Upper lobe of right lung (tissue), 1 donor: ENCODE data around the gene ZDHHC1. TPM values are rescaled to one million over a fixed set of nuclear protein-coding genes. Genes with fewer than 3 reads are reported as not detected.

ENCODE experiments used
- ATAC-seq: fragments of 200-7000 bp; cut with Tn5 transposase; one replicate; pipeline ENCODE4 v1.9.1; 2020; ENCODE audit warnings: mild to moderate bottlenecking, moderate library complexity
- DNase-seq: peaks from one replicate; pipeline ENCODE4 v3.0.0-alpha.2; 2020
- H3K27ac ChIP-seq: fragments of 200-600 bp; one replicate; pipeline ENCODE4 v1.8.0; 2022
- H3K27me3 ChIP-seq: fragments of 200-600 bp; one replicate; pipeline ENCODE4 v1.8.0; 2022; ENCODE audit warnings: mild to moderate bottlenecking
- H3K36me3 ChIP-seq: fragments of 200-600 bp; one replicate; pipeline ENCODE4 v1.8.0; 2022
- H3K4me1 ChIP-seq: fragments of 200-600 bp; one replicate; pipeline ENCODE4 v1.8.0; 2022
- H3K4me3 ChIP-seq: fragments of 200-600 bp; one replicate; pipeline ENCODE4 v1.8.0; 2022; ENCODE audit warnings: mild to moderate bottlenecking
- H3K9me3 ChIP-seq: fragments of 200-600 bp; one replicate; pipeline ENCODE4 v1.8.0; 2022
- intact Hi-C: fragments of 100-400 bp; cut with DNase I; formaldehyde crosslinking; loops from one replicate; pipeline ENCODE4 v1.11.0; 2022
- total RNA-seq: library from RNA; stranded (reverse); fragmentation: NEBNext Ultra II Directional; extraction: Animal tissue kit (Norgen Biotek cat#: 25700); gene quantifications from one replicate; pipeline ENCODE4 v1.2.1, GENCODE V29; 2021
- TF ChIP-seq, protein P1 (sequence below): fragments of 200-600 bp; IDR thresholded peaks from one replicate; pipeline ENCODE4 v1.8.0; 2022; ENCODE audit warnings: antibody characterized with exemption
- donor health status: DM: no; HTN: yes; CAD: no; lungs with severe emphysema.

The ZDHHC1 gene
- total RNA-seq, 1 donor from 2014 or later = 11.1 TPM

DNA sequence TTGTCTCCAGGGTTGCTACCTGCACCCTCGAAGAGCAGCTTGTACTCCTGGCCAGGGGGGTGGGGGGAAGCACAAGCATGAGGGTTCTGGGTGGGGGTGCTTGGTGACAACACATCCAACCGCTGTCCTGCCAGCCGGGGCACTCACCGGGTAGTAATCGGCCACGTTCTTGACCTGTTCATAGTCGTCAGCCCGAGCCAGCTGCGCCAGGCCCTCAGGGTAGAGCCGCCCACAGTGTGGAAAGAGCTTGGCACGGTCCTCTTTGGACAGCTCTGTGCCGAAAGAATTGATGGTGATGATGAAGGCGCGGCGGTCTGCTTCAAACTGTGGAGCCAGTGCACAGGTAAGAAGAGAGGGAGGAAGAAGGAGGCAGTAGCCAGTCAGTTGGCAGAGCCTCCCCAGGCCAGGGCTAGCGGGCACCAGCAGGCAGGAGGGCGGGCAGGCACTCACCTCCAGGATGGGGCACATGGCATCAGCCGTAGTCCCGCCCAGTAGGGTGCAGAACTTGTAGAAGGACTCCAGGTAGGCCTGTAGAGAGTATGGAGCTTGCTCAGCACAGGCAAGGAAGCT lies 22.6 kb upstream of the ZDHHC1 start:
- intact Hi-C loops = no loop called here
- Histone ChIP-seq H3K4me3 (no peak overlapping the region), H3K27me3 (no peaks in the 10 kb centered on the region), H3K9me3 (no peaks in the 10 kb centered on the region), H3K4me1 (peaks cover 26% of the 10 kb centered on the region), H3K36me3 (peaks cover 63% of the 10 kb centered on the region), H3K27ac (no peak overlapping the region)
- TF ChIP-seq, protein P1, sequence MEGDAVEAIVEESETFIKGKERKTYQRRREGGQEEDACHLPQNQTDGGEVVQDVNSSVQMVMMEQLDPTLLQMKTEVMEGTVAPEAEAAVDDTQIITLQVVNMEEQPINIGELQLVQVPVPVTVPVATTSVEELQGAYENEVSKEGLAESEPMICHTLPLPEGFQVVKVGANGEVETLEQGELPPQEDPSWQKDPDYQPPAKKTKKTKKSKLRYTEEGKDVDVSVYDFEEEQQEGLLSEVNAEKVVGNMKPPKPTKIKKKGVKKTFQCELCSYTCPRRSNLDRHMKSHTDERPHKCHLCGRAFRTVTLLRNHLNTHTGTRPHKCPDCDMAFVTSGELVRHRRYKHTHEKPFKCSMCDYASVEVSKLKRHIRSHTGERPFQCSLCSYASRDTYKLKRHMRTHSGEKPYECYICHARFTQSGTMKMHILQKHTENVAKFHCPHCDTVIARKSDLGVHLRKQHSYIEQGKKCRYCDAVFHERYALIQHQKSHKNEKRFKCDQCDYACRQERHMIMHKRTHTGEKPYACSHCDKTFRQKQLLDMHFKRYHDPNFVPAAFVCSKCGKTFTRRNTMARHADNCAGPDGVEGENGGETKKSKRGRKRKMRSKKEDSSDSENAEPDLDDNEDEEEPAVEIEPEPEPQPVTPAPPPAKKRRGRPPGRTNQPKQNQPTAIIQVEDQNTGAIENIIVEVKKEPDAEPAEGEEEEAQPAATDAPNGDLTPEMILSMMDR = no peak
- ATAC-seq (no peak), DNase-seq (no peak)

DNA sequence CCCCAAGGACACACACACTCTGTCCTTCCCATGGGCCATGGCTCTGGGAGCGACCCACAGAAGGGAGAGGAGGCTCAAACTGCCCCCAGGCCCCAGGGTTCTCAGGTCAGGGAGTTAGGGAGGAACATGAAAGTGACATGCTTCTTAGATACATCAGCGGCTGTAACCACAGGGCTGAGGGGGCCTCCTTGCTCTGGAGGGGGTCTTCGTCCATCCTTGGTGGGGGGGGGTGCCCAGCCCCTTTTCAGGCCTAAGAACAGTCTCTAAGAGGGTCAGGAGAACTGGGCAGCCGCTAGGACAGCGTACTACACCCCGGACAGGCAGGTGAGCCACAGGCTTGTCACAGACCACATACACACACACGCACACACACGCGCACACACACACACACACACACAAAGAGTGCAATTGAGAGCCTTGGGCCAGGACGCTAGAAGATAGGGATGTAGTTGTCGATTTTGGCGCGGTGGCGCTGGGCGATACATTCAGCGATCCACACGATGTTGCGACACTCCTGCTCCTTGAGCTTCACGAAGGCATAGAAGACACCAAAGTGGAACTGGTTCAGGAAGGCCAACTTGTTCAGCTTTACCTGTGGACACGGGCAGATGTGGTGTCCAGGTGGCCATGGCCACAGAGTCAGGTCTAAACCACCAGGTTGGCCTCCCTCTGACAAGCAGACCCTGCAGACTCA lies 22.0 kb upstream of the ZDHHC1 start:
- Histone ChIP-seq H3K27ac (no peak overlapping the region), H3K36me3 (peaks cover 56% of the 10 kb centered on the region), H3K9me3 (no peaks in the 10 kb centered on the region), H3K27me3 (no peaks in the 10 kb centered on the region), H3K4me3 (no peak overlapping the region), H3K4me1 (peaks cover 21% of the 10 kb centered on the region)
- intact Hi-C loops = no loop called here
- no peak for DNase-seq
- TF ChIP-seq, protein P1 = no peak
- no peak for ATAC-seq

DNA sequence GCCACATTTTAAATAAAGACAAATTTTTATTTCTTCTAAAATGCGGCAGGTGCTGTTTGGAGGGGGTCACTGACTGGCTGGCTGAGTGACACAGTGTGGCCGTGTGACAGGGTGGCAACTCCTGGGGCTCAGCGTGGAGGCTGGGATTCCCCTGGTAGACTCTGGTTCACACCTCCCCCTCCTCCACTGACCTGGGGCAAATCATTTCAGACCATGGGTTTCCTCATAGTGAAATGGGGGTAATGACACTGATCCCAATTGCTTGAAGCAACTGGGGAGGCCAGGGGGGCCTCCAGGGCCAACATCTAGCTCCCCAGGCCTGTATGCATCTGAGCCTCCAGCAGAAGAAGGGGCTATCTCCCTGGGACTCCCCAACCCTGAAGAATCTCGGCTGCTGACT lies 21.2 kb upstream of the ZDHHC1 start:
- Histone ChIP-seq H3K4me1 (peaks cover 17% of the 10 kb centered on the region), H3K4me3 (no peak overlapping the region), H3K36me3 (peaks cover 49% of the 10 kb centered on the region), H3K27me3 (no peaks in the 10 kb centered on the region), H3K9me3 (no peaks in the 10 kb centered on the region), H3K27ac (no peak overlapping the region)
- no peak for ATAC-seq
- TF ChIP-seq, protein P1 = no peak
- intact Hi-C loops = no loop called here
- no peak for DNase-seq

DNA sequence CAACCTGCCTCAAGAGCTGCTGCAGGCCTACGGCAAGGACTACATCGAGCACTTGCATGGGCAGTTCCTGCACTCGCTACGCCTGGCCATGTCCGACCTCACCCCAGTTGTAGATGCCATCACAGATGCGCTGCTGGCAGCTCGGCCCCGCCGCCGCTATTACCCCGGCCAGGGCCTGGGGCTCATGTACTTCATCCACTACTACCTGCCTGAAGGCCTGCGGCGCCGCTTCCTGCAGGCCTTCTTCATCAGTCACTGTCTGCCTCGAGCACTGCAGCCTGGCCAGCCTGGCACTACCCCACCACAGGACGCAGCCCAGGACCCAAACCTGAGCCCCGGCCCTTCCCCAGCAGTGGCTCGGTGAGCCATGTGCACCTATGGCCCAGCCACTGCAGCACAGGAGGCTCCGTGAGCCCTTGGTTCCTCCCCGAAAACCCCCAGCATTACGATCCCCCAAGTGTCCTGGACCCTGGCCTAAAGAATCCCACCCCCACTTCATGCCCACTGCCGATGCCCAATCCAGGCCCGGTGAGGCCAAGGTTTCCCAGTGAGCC lies 20.4 kb upstream of the ZDHHC1 start:
- H3K9me3 ChIP-seq = no peaks in the 10 kb centered on the region
- intact Hi-C loops = no loop called here
- H3K27ac ChIP-seq = no peak overlapping the region
- H3K36me3 ChIP-seq = peaks cover 44% of the 10 kb centered on the region
- peaks cover 17% of the 10 kb centered on the region for H3K4me1 ChIP-seq
- ATAC-seq (no peak), DNase-seq (peak; percentile 60)
- no peaks in the 10 kb centered on the region for H3K27me3 ChIP-seq
- no peak overlapping the region for H3K4me3 ChIP-seq
- TF ChIP-seq, protein P1 = no peak

DNA sequence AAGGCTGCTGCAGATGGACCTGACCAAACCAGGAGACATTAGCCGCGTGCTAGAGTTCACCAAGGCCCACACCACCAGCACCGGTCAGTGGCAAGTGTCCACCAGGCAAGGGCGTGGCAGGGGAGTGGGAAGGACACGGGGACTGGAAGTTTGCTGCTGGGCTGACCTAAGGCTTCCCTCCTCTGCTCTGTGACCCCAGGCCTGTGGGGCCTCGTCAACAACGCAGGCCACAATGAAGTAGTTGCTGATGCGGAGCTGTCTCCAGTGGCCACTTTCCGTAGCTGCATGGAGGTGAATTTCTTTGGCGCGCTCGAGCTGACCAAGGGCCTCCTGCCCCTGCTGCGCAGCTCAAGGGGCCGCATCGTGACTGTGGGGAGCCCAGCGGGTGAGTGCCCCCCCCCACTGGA lies 19.5 kb upstream of the ZDHHC1 start:
- no peak for DNase-seq
- Histone ChIP-seq H3K9me3 (no peaks in the 10 kb centered on the region), H3K27ac (no peak overlapping the region), H3K27me3 (no peaks in the 10 kb centered on the region), H3K4me3 (no peak overlapping the region), H3K4me1 (peaks cover 13% of the 10 kb centered on the region), H3K36me3 (peaks cover 39% of the 10 kb centered on the region)
- intact Hi-C loops = no loop called here
- TF ChIP-seq, protein P1 = no peak
- no peak for ATAC-seq
